Liver (tissue), 9 donors: ENCODE measurements around the gene NCOA4. TPM values are rescaled to one million over a fixed set of nuclear protein-coding genes. Genes with fewer than 3 reads are reported as not detected.

Source experiments
- DNase-seq: peaks from one replicate; pipeline ENCODE4 v3.0.0-alpha.2; 2017; ENCODE audit warnings: low spot score
- H3K27ac ChIP-seq, 2 donors: one replicate each; pipeline ENCODE4 v1.7.0; 2013; ENCODE audit warnings: inconsistent platforms in 2 of 2, low read length in 2 of 2, control low read depth in 1 of 2, low read depth in 1 of 2, mild to moderate bottlenecking in 1 of 2
- H3K27me3 ChIP-seq, 4 donors: one replicate each; pipeline versions ENCODE4 v1.6.1 to v1.7.0; 2013; ENCODE audit warnings: low read length in 3 of 4, inconsistent platforms in 1 of 4, mild to moderate bottlenecking in 1 of 4, moderate library complexity in 1 of 4; ENCODE audit not compliant: control insufficient read depth in 4 of 4, insufficient read depth in 4 of 4
- H3K36me3 ChIP-seq, 4 donors: one replicate each; pipeline versions ENCODE4 v1.6.1 to v1.7.0; 2013; ENCODE audit warnings: low read length in 3 of 4, mild to moderate bottlenecking in 3 of 4, low read depth in 1 of 4, moderate library complexity in 1 of 4; ENCODE audit not compliant: control insufficient read depth in 4 of 4, insufficient read depth in 3 of 4
- H3K4me1 ChIP-seq, 4 donors: one replicate each; pipeline versions ENCODE4 v1.6.1 to v1.7.0; 2013; ENCODE audit warnings: low read length in 3 of 4, mild to moderate bottlenecking in 3 of 4, moderate library complexity in 1 of 4; ENCODE audit not compliant: control insufficient read depth in 4 of 4, insufficient read depth in 4 of 4
- H3K4me3 ChIP-seq, 3 donors: one replicate each; pipeline versions ENCODE4 v1.6.1 to v1.7.0; 2013; ENCODE audit warnings: low read length in 3 of 3, control low read depth in 1 of 3, low read depth in 1 of 3, mild to moderate bottlenecking in 1 of 3
- H3K9ac ChIP-seq, 2 donors: one replicate each; pipeline ENCODE4 v1.7.0; 2013; ENCODE audit warnings: low read length in 2 of 2, mild to moderate bottlenecking in 2 of 2, moderate library complexity in 2 of 2, control low read depth in 1 of 2, low read depth in 1 of 2
- H3K9me3 ChIP-seq, 4 donors: one replicate each; pipeline versions ENCODE4 v1.6.1 to v1.7.0; 2013; ENCODE audit warnings: low read length in 3 of 4; ENCODE audit not compliant: control insufficient read depth in 4 of 4
- CTCF ChIP-seq: fragments of 150-350 bp; IDR thresholded peaks from 2 replicates; pipeline ENCODE4 v1.5.1; 2017; ENCODE audit warnings: improper control_type of control experiment, low read depth, low read length; ENCODE audit not compliant: missing input control
- EGR1 ChIP-seq, 2 donors: IDR thresholded peaks; 2 replicates each; pipeline ENCODE4 v1.6.1; 2016 to 2018; ENCODE audit warnings: antibody characterized with exemption in 2 of 2, low read depth in 2 of 2
- FOXA1 ChIP-seq: IDR thresholded peaks from 2 replicates; pipeline ENCODE4 v1.6.1; 2016; ENCODE audit warnings: antibody characterized with exemption
- FOXA2 ChIP-seq: IDR thresholded peaks from 2 replicates; pipeline ENCODE4 v1.6.1; 2016; ENCODE audit warnings: antibody characterized with exemption
- GABPA ChIP-seq, 2 donors: IDR thresholded peaks in 1 of 2; conservative IDR thresholded peaks in 1 of 2; 2 replicates each; pipeline ENCODE4 v1.6.1; 2016; ENCODE audit warnings: antibody characterized with exemption in 2 of 2, mild to moderate bottlenecking in 1 of 2, moderate library complexity in 1 of 2
- HNF4A ChIP-seq, 2 donors: conservative IDR thresholded peaks; 2 replicates each; pipeline ENCODE4 v1.6.1; 2016; ENCODE audit warnings: antibody characterized with exemption in 2 of 2, mild to moderate bottlenecking in 2 of 2
- HNF4G ChIP-seq: IDR thresholded peaks from 2 replicates; pipeline ENCODE4 v1.6.1; 2016; ENCODE audit warnings: antibody characterized with exemption
- JUND ChIP-seq, 2 donors: IDR thresholded peaks; 2 replicates each; pipeline ENCODE4 v1.6.1; 2016; ENCODE audit warnings: antibody characterized with exemption in 2 of 2
- MAX ChIP-seq: IDR thresholded peaks from 2 replicates; pipeline ENCODE4 v1.6.1; 2016; ENCODE audit warnings: antibody characterized with exemption
- NR2F2 ChIP-seq: IDR thresholded peaks from 2 replicates; pipeline ENCODE4 v1.6.1; 2016; ENCODE audit warnings: antibody characterized with exemption
- RAD21 ChIP-seq, 2 donors: IDR thresholded peaks; 2 replicates each; pipeline ENCODE4 v1.6.1; 2016; ENCODE audit warnings: antibody characterized with exemption in 2 of 2, mild to moderate bottlenecking in 2 of 2
- RXRA ChIP-seq, 2 donors: IDR thresholded peaks; 2 replicates each; pipeline ENCODE4 v1.6.1; 2017 to 2018; ENCODE audit warnings: antibody characterized with exemption in 2 of 2, mild to moderate bottlenecking in 1 of 2
- SP1 ChIP-seq: IDR thresholded peaks from 2 replicates; pipeline ENCODE4 v1.6.1; 2018; ENCODE audit warnings: antibody characterized with exemption, mild to moderate bottlenecking
- TAF1 ChIP-seq: conservative IDR thresholded peaks from 2 replicates; pipeline ENCODE4 v1.6.1; 2016; ENCODE audit warnings: antibody characterized with exemption, mild to moderate bottlenecking
- YY1 ChIP-seq: IDR thresholded peaks from 2 replicates; pipeline ENCODE4 v1.6.1; 2016; ENCODE audit warnings: antibody characterized with exemption, mild to moderate bottlenecking
- WGBS: extraction: QIAGEN DNeasy Blood & Tissue Kit; methylation state at CpG from one replicate; pipeline ENCODE4 v1.1.7; 2013; 5-methylcytosine and 5-hydroxymethylcytosine counted together
- polyA plus RNA-seq, 2 donors: library from polyadenylated mRNA; stranded (reverse) in 1 of 2; unstranded in 1 of 2; fragments of 200-250 nt in 1 of 2; fragments of >200 nt in 1 of 2; fragmentation: Nextera tagmentation in 1 of 2; extraction: Ambion mirVana in 1 of 2; gene quantifications; one replicate each; pipeline versions ENCODE4 v1.2.1 to v1.2.3, GENCODE V29; 2013 to 2015
- total RNA-seq, 2 donors: library from RNA; depleted of rRNA; stranded (reverse); fragments of >200 nt; gene quantifications; one replicate each; pipeline ENCODE4 v1.2.3, GENCODE V29; 2014
- TF ChIP-seq, protein P1 (sequence below): IDR thresholded peaks from 2 replicates; pipeline ENCODE4 v1.6.1; 2016; ENCODE audit warnings: antibody characterized with exemption, mild to moderate bottlenecking
- TF ChIP-seq, protein P2 (sequence below): IDR thresholded peaks from 2 replicates; pipeline ENCODE4 v1.6.1; 2016; ENCODE audit warnings: antibody characterized with exemption
- TF ChIP-seq, protein P3 (sequence below): IDR thresholded peaks from 2 replicates; pipeline ENCODE4 v1.6.1; 2016; ENCODE audit warnings: antibody characterized with exemption
- donor health status: healthy.
- donor health status: healthy.
- donor health status: healthy.
- donor health status: healthy.
- donor health status: healthy.

The NCOA4 gene
- total and polyA plus RNA-seq, 4 donors, result 71.9 to 746 (median 168) TPM

DNA sequence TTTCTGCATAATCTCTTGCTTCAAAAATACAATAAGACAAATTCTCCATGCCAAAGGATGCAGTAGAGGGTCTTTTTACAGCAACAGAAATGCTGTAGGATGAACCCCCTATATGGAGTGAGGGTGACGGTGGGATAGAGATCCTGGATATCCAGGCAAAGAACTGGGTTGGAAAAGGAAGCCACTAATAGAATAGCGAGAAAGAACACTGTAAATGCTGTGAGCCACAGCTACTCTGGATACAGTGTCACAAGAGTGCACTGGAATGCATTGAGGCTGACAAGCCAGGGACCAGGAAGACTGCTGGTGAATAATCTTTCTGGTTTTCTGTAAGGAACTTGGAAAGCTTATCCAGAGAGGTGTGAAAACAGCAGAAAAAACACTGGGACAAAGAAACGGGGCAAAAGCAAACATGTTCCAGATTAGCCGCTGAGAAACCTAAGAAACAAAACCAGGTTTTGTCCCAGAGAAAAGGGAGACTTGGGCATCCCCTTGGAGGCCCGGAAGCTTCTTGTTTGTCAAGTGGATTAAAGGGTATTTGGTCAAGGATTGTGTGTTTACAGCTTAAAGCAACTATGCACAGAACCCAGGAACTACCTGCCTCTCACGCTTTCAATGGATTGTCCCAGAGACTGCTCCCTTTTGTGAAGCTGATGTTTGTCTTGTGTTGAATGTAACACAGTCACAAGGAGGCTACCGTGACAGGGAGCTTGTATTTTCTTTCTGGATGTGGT lies 21.8 kb upstream of the NCOA4 start:
- no peak overlapping the region for H3K9ac ChIP-seq

More for the DNA sequence above, 21.8 kb upstream of the NCOA4 start:
- no peaks in the 10 kb centered on the region for H3K36me3 ChIP-seq
- no peaks in the 10 kb centered on the region for H3K27me3 ChIP-seq
- no peak overlapping the region for H3K27ac ChIP-seq
- no peak for TF ChIP-seq HNF4G
- no peak for TF ChIP-seq MAX
- TF ChIP-seq, protein P1, sequence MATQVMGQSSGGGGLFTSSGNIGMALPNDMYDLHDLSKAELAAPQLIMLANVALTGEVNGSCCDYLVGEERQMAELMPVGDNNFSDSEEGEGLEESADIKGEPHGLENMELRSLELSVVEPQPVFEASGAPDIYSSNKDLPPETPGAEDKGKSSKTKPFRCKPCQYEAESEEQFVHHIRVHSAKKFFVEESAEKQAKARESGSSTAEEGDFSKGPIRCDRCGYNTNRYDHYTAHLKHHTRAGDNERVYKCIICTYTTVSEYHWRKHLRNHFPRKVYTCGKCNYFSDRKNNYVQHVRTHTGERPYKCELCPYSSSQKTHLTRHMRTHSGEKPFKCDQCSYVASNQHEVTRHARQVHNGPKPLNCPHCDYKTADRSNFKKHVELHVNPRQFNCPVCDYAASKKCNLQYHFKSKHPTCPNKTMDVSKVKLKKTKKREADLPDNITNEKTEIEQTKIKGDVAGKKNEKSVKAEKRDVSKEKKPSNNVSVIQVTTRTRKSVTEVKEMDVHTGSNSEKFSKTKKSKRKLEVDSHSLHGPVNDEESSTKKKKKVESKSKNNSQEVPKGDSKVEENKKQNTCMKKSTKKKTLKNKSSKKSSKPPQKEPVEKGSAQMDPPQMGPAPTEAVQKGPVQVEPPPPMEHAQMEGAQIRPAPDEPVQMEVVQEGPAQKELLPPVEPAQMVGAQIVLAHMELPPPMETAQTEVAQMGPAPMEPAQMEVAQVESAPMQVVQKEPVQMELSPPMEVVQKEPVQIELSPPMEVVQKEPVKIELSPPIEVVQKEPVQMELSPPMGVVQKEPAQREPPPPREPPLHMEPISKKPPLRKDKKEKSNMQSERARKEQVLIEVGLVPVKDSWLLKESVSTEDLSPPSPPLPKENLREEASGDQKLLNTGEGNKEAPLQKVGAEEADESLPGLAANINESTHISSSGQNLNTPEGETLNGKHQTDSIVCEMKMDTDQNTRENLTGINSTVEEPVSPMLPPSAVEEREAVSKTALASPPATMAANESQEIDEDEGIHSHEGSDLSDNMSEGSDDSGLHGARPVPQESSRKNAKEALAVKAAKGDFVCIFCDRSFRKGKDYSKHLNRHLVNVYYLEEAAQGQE, result no peak
- TF ChIP-seq TAF1, result no peak
- no peak for TF ChIP-seq HNF4A (conservative IDR thresholded peaks at IDR 0.05)
- TF ChIP-seq FOXA2, result no peak
- no peak for TF ChIP-seq NR2F2
- TF ChIP-seq RXRA (IDR thresholded peaks at IDR 0.05), result no peak
- TF ChIP-seq EGR1 (IDR thresholded peaks at IDR 0.05; ENCODE audit: low read depth in 2 of 2), result no peak
- no peak for TF ChIP-seq GABPA (IDR thresholded peaks at IDR 0.05 in 1 of 2, conservative IDR thresholded peaks at IDR 0.05 in 1 of 2)
- TF ChIP-seq JUND (IDR thresholded peaks at IDR 0.05), result no peak
- TF ChIP-seq, protein P2, sequence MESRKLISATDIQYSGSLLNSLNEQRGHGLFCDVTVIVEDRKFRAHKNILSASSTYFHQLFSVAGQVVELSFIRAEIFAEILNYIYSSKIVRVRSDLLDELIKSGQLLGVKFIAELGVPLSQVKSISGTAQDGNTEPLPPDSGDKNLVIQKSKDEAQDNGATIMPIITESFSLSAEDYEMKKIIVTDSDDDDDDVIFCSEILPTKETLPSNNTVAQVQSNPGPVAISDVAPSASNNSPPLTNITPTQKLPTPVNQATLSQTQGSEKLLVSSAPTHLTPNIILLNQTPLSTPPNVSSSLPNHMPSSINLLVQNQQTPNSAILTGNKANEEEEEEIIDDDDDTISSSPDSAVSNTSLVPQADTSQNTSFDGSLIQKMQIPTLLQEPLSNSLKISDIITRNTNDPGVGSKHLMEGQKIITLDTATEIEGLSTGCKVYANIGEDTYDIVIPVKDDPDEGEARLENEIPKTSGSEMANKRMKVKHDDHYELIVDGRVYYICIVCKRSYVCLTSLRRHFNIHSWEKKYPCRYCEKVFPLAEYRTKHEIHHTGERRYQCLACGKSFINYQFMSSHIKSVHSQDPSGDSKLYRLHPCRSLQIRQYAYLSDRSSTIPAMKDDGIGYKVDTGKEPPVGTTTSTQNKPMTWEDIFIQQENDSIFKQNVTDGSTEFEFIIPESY, result no peak
- TF ChIP-seq SP1, result no peak
- no peak for TF ChIP-seq CTCF
- no peak for TF ChIP-seq FOXA1
- no peak for TF ChIP-seq YY1
- TF ChIP-seq, protein P3, sequence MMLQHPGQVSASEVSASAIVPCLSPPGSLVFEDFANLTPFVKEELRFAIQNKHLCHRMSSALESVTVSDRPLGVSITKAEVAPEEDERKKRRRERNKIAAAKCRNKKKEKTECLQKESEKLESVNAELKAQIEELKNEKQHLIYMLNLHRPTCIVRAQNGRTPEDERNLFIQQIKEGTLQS, result no peak
- TF ChIP-seq RAD21 (IDR thresholded peaks at IDR 0.05), result no peak
- WGBS, result 67% methylated on average over 7 of the region's 7 CpGs
- H3K4me1 ChIP-seq, result no peaks in the 10 kb centered on the region
- no peak overlapping the region for H3K4me3 ChIP-seq
- no peak for DNase-seq
- H3K9me3 ChIP-seq, result no peaks in the 10 kb centered on the region
